ENCODE measurements around the gene GHRL.

DNA sequence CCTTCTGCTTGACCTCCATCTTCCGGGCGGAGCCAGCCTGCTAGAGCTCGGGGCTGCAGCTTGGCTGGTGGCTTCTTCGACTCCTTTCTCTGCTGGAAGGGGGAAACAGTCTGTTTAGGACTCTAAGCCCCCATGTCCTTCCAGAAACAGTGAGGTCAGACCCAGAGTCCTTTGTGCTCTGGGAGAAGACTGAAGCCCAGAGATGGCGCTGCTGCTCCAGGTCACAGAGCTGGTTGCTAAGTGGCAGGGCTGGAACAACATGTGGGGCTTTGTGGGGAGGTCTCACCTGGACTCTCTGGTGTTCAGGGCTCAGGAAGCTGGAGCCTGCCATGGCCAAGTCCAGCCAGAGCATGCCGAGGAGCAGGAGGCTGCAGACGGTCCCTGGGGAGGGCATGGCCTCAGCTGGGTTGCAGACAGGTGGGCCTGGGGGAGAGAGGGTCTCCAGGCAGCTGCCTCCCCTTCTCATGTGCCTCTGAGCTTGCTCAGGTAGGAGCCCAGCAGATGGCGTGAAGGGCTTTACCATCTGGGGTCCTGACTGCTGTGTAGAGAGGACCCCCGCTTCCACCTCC is 2.9 kb downstream of the GHRL start:
- TF ChIP-seq, protein P1, sequence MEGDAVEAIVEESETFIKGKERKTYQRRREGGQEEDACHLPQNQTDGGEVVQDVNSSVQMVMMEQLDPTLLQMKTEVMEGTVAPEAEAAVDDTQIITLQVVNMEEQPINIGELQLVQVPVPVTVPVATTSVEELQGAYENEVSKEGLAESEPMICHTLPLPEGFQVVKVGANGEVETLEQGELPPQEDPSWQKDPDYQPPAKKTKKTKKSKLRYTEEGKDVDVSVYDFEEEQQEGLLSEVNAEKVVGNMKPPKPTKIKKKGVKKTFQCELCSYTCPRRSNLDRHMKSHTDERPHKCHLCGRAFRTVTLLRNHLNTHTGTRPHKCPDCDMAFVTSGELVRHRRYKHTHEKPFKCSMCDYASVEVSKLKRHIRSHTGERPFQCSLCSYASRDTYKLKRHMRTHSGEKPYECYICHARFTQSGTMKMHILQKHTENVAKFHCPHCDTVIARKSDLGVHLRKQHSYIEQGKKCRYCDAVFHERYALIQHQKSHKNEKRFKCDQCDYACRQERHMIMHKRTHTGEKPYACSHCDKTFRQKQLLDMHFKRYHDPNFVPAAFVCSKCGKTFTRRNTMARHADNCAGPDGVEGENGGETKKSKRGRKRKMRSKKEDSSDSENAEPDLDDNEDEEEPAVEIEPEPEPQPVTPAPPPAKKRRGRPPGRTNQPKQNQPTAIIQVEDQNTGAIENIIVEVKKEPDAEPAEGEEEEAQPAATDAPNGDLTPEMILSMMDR (IDR thresholded peaks at IDR 0.05): no peak
- no peak for TF ChIP-seq POLR2A (IDR thresholded peaks at IDR 0.05)

Data from testis (tissue), 2 donors.